ENCODE measurements around the gene UTS2R.

The UTS2R gene

GRCh38 chr17:82382933-82383255 lies 11.3 kb downstream of the UTS2R start:
- no peak for FAIRE-seq
- no peak for TF ChIP-seq POLR2A (IDR thresholded peaks at IDR 0.05; ENCODE audit: low read depth, low read length)
- no peak for DNase-seq (ENCODE audit: insufficient read length, low spot score)

GRCh38 chr17:82383411-82383810 lies 11.8 kb downstream of the UTS2R start:
- DNase-seq (ENCODE audit: insufficient read length, low spot score) (no peak), FAIRE-seq (no peak)
- TF ChIP-seq POLR2A (IDR thresholded peaks at IDR 0.05; ENCODE audit: low read depth, low read length), result no peak

GRCh38 chr17:82384051-82384729 lies 12.6 kb downstream of the UTS2R start:
- DNase-seq (ENCODE audit: insufficient read length, low spot score) (no peak), FAIRE-seq (no peak)
- no peak for TF ChIP-seq POLR2A (IDR thresholded peaks at IDR 0.05; ENCODE audit: low read depth, low read length)

GRCh38 chr17:82384730-82385481 lies 13.3 kb downstream of the UTS2R start:
- TF ChIP-seq POLR2A (IDR thresholded peaks at IDR 0.05; ENCODE audit: low read depth, low read length), result no peak
- DNase-seq (ENCODE audit: insufficient read length, low spot score), result peak; percentile 84
- no peak for FAIRE-seq

GRCh38 chr17:82385559-82386254 lies 14.1 kb downstream of the UTS2R start:
- DNase-seq (ENCODE audit: insufficient read length, low spot score), result no peak
- no peak for TF ChIP-seq POLR2A (IDR thresholded peaks at IDR 0.05; ENCODE audit: low read depth, low read length)
- no peak for FAIRE-seq

- FAIRE-seq, result no peak
- TF ChIP-seq POLR2A (IDR thresholded peaks at IDR 0.05; ENCODE audit: low read depth, low read length), result no peak
- DNase-seq (ENCODE audit: insufficient read length, low spot score), result no peak
These were observed 14.8 kb downstream of the UTS2R start for GRCh38 chr17:82386255-82386831.

GRCh38 chr17:82386881-82387704 lies 15.5 kb downstream of the UTS2R start:
- no peak for FAIRE-seq
- no peak for TF ChIP-seq POLR2A (IDR thresholded peaks at IDR 0.05; ENCODE audit: low read depth, low read length)
- no peak for DNase-seq (ENCODE audit: insufficient read length, low spot score)

GRCh38 chr17:82387705-82388106 lies 16.1 kb downstream of the UTS2R start:
- DNase-seq (ENCODE audit: insufficient read length, low spot score) (no peak), FAIRE-seq (no peak)
- no peak for TF ChIP-seq POLR2A (IDR thresholded peaks at IDR 0.05; ENCODE audit: low read depth, low read length)

- no peak for TF ChIP-seq POLR2A (IDR thresholded peaks at IDR 0.05; ENCODE audit: low read depth, low read length)
- FAIRE-seq (no peak), DNase-seq (ENCODE audit: insufficient read length, low spot score) (peak; percentile 52)
These were observed 16.8 kb downstream of the UTS2R start for GRCh38 chr17:82388223-82388921.

- FAIRE-seq (no peak), DNase-seq (ENCODE audit: insufficient read length, low spot score) (no peak)
- no peak for TF ChIP-seq POLR2A (IDR thresholded peaks at IDR 0.05; ENCODE audit: low read depth, low read length)
These were observed 17.3 kb downstream of the UTS2R start for GRCh38 chr17:82388922-82389283.

- no peak for TF ChIP-seq POLR2A (IDR thresholded peaks at IDR 0.05; ENCODE audit: low read depth, low read length)
- DNase-seq (ENCODE audit: insufficient read length, low spot score) (no peak), FAIRE-seq (no peak)
These were observed 17.8 kb downstream of the UTS2R start for GRCh38 chr17:82389379-82389778.

- no peak for FAIRE-seq
- DNase-seq (ENCODE audit: insufficient read length, low spot score), result no peak
- no peak for TF ChIP-seq POLR2A (IDR thresholded peaks at IDR 0.05; ENCODE audit: low read depth, low read length)
These were observed 18.7 kb downstream of the UTS2R start for GRCh38 chr17:82390015-82390859.
